HT-29 (cell line): ENCODE data around the gene GNAO1. TPM values are rescaled to one million over a fixed set of nuclear protein-coding genes. Genes with fewer than 3 reads are reported as not detected.
A peak's percentile ranks its signal among the peaks of the same experiment; 100 is the strongest.
"Not testable (repeated sequence)": the region's sequence is repeated elsewhere in the genome, so short reads cannot be mapped to it uniquely, and the experiment has no call there.

ENCODE experiments used
- DNase-seq: peaks from one replicate; pipeline ENCODE4 v3.0.0-alpha.2; 2015; ENCODE audit warnings: low spot score
- small RNA-seq: library from RNA; depleted of rRNA; stranded (forward); fragments of <200 nt; gene quantifications from one replicate; pipeline ENCODE3, GENCODE V24; 2014
- total RNA-seq: library from RNA; depleted of rRNA; stranded (reverse); fragments of >200 nt; shearing (Covaris generic); gene quantifications from 2 replicates; pipeline ENCODE4 v1.2.3, GENCODE V29; 2014; rRNA removed

GNAO1 gene
- total RNA-seq, 1 experiment from 2014 or later: 0.10 TPM

DNA sequence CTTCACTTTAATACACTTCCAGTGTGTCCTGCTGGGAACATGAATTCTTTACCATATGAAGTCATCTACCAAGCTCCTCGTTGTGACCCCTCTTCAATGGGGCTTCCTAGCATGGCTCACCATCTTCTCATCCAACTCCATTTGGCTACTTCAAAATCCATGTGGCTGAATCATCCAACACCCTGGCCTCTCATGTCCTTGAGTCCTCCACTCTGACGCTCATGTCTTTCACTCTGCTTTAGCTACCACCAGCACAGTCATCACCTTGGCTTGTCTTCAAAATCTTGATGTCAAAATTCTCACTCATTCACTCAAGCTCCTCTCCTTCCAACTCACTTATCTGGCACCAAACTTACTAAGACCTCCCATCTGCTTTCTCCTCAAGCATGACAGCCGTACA, 198.3 kb downstream of the GNAO1 start:
- DNase-seq: no peak

DNA sequence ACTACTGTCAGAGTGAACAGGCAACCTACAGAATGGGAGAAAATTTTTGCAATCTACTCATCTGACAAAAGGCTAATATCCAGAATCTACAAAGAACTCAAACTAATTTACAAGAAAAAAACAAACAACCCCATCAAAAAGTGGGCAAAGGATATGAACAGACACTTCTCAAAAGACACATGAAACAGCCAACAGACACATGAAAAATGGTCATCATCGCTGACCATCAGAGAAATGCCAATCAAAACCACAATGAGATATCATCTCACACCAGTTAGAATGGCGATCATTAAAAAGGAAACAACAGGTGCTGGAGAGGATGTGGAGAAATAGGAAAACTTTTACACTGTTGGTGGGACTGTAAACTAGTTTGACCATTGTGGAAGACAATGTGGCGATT, 205.4 kb downstream of the GNAO1 start:
- DNase-seq: not testable (repeated sequence)

DNA sequence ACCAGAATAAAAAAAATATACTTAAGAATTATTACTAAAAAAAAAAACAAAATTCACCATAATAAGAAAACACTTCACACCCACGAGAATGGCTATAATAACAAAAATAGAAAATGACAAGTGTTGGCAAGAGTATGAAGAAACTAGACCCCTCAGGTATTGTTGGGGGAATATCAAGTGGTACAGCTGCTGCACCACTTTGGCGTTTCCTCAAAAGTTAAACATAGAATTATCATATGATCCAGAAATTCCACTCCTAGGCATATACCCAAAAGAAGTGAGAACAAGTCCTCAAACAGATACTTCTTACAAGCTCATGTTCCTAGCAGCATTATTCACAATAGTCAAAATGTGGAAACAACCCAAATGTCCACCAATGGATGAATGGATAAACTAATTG, 207.8 kb downstream of the GNAO1 start:
- no peak for DNase-seq

DNA sequence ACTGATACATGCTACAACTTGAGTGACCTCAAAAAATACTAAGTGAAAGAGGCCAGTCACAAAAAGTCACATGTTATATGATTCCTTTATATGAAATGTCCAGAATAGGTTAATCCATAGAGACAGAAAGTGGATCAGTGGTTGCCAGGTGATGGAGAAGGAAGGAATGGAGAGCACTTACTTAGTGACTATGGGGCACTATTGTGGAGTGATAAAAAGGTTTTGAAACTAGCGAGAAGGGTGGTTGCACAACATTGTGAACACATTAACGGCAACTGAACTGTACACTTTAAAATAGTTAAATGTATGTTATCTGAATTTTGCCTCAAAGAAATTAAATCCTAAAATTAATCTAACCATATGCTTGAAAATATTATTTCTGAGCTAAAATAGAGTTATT, 208.2 kb downstream of the GNAO1 start:
- no peak for DNase-seq

DNA sequence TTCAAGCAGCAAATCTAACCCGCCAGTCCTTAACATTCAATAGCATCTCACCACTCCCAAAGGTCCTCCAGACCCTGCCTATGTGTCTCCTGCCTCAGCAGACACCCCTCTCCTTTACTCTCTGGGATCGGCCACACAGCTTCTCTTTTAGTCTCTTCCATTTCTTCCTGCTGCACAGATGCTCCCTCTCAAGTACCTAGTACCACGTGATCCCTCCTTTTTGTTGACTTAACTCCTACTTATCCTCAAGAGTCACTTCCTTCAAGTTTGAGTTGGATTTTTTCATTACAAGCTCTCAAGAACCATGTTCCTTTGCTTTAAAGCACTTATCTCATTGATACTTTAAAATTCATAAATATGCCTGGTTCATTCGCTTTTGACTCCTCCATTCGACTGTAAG, 209.2 kb downstream of the GNAO1 start:
- DNase-seq: no peak

DNA sequence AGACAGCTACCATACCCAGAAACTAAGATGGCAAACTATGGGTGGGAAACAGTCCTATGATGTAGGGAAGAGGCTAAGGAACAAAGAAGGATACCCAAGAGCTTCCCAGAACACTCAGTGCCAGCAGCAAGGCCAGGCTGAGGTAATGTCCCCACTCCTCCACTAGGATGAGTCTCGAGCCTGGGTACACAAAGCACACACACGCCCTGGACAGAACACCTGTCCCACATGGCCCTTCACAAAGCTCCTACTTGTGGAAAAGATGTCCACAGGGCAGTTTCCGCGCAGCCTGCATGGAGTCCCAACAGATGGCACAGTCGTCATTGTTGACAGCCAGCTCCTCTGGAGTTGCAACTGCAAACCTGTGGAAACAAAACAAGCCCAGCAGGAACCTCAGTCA, 210.2 kb downstream of the GNAO1 start:
- peak; percentile 26 for DNase-seq

DNA sequence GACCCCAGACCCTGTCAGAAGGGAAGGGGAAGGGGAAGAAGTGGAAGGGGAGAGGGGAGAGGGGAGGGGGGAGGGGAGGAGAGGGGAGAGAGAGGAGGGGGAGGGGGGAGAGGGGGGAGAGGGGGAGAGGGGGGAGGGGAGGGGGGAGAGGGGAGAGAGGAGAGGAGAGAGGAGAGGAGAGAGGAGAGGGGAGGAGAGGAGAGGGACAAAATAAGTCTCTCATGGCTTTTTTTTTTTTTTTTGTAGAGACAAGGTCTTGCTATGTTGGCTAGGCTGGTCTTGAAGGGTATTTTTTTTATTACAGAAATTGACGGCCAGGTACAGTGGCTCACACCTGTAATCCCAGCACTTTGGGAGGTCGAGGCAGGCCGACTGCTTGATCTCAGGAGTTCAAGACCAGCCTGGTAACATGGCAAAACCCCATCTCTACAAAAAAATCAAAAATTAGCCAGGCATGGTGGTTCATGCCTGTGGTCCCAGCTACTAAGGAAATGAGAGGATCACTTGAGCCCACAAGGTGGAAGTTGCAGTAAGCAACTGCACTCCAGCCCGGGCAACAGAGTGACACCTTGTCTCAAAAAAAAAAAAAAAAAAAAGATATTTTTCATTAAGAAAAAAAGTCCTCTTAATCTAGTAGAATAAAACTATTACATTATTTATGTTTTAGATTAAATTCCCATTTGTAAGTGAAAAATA, 214.8 kb downstream of the GNAO1 start:
- no peak for DNase-seq

Small RNA genes lying within 50 kb of the gene (small RNA-seq; reads per million reads assigned to genes)
- gene MIR3935: not detected

Other genes with a start within 250 kb of the GNAO1 start
- 75.9 and 82.9 TPM in 2 replicates for gene AMFR, start 234.1 kb downstream of the GNAO1 start, total RNA-seq